ENCODE measurements around the gene TMEM204. TPM values are rescaled to one million over a fixed set of nuclear protein-coding genes. Genes with fewer than 3 reads are reported as not detected.

Gene TMEM204
- total RNA-seq, 4 donors from 2014 or later = 14.7 to 27.7 (median 22.1) TPM

DNA sequence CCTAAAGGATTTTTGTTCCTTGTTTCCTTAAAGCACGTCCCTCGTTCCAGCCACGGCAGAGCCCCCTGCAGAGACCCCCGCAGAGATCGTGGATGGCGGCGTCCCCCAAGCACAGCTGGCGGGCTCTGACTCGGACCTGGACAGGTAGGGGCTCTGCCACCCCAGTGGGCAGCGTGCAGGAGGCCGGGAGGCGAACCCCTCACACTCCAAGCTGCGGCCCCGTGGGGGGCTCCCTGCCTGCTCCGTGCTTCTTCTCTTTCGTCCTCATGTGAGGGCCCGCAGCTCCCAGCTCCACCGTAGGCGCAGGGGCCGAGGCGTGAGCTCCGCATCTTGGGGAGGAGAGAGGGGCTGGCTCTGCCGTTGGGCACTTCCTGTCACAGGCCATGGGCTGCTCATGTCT, 31.8 kb upstream of the TMEM204 start:
- no peak for TF ChIP-seq POLR2A (IDR thresholded peaks at IDR 0.05)
- TF ChIP-seq, protein P1, sequence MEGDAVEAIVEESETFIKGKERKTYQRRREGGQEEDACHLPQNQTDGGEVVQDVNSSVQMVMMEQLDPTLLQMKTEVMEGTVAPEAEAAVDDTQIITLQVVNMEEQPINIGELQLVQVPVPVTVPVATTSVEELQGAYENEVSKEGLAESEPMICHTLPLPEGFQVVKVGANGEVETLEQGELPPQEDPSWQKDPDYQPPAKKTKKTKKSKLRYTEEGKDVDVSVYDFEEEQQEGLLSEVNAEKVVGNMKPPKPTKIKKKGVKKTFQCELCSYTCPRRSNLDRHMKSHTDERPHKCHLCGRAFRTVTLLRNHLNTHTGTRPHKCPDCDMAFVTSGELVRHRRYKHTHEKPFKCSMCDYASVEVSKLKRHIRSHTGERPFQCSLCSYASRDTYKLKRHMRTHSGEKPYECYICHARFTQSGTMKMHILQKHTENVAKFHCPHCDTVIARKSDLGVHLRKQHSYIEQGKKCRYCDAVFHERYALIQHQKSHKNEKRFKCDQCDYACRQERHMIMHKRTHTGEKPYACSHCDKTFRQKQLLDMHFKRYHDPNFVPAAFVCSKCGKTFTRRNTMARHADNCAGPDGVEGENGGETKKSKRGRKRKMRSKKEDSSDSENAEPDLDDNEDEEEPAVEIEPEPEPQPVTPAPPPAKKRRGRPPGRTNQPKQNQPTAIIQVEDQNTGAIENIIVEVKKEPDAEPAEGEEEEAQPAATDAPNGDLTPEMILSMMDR (IDR thresholded peaks at IDR 0.05 in 4 of 5, conservative IDR thresholded peaks at IDR 0.05 in 1 of 5) = no peak
- H3K27ac ChIP-seq = no peak overlapping the region
- no peak overlapping the region for H3K4me3 ChIP-seq
- no peaks in the 10 kb centered on the region for H3K4me1 ChIP-seq
- no peaks in the 10 kb centered on the region for H3K27me3 ChIP-seq
- in situ Hi-C loops (cut with MboI; ENCODE audit: low sequenced_read_pairs in 4 of 4) = no loop called here
- intact Hi-C loops (cut with DNase I; ENCODE audit: low total_unique reads) = no loop called here
- DNase-seq (no peak), ATAC-seq (no peak)
- H3K36me3 ChIP-seq = peaks cover 0 to 81% of the 10 kb centered on the region in 2 donors
- H3K9me3 ChIP-seq = no peaks in the 10 kb centered on the region

DNA sequence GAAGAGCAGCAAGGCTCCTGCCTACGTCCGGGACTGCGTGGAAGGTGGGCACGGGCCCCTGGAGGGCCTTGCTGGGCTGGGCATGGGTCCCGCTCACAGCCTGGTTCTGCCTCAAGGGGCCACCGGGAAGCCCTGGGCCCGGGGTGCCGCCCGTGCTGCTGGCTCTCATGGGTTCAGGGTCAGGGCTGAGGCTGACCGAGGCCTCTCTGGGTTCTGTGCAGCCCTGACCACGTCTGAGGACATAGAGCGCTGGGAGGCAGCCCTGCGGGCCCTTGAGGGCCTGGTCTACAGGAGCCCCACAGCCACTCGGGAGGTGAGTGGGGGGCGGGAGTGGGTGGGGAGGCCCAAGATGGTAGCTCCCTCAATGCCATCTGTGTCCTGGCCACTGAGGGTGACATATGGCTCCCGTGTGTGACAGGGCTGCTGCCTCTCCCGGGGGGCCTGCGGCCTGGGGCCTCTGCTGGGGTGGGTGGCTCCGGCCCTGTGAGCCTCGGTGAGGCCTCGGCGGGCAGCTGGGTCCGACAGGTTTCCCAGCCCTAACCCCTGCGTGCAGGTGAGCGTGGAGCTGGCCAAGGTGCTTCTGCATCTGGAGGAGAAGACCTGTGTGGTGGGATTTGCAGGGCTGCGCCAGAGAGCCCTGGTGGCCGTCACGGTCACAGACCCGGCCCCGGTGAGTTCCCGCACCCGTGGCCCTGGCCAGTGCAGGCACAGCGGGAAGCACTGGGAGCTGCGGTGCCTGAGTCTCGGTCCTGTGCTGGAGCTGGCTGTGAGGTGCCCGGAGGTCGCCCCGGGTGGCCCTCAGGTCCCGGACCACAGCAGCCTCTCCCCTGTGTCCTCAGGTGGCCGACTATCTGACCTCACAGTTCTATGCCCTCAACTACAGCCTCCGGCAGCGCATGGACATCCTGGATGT, 31.1 kb upstream of the TMEM204 start:
- intact Hi-C loops (cut with DNase I; ENCODE audit: low total_unique reads) = no loop called here
- H3K36me3 ChIP-seq = peaks cover 0 to 81% of the 10 kb centered on the region in 2 donors
- no peaks in the 10 kb centered on the region for H3K9me3 ChIP-seq
- H3K27ac ChIP-seq = no peak overlapping the region
- DNase-seq = no peak
- ATAC-seq = no peak
- TF ChIP-seq, protein P1 (IDR thresholded peaks at IDR 0.05 in 4 of 5, conservative IDR thresholded peaks at IDR 0.05 in 1 of 5) = no peak
- TF ChIP-seq POLR2A (IDR thresholded peaks at IDR 0.05) = no peak
- in situ Hi-C loops (cut with MboI; ENCODE audit: low sequenced_read_pairs in 4 of 4) = no loop called here
- no peaks in the 10 kb centered on the region for H3K4me1 ChIP-seq
- no peak overlapping the region for H3K4me3 ChIP-seq
- H3K27me3 ChIP-seq = no peaks in the 10 kb centered on the region

DNA sequence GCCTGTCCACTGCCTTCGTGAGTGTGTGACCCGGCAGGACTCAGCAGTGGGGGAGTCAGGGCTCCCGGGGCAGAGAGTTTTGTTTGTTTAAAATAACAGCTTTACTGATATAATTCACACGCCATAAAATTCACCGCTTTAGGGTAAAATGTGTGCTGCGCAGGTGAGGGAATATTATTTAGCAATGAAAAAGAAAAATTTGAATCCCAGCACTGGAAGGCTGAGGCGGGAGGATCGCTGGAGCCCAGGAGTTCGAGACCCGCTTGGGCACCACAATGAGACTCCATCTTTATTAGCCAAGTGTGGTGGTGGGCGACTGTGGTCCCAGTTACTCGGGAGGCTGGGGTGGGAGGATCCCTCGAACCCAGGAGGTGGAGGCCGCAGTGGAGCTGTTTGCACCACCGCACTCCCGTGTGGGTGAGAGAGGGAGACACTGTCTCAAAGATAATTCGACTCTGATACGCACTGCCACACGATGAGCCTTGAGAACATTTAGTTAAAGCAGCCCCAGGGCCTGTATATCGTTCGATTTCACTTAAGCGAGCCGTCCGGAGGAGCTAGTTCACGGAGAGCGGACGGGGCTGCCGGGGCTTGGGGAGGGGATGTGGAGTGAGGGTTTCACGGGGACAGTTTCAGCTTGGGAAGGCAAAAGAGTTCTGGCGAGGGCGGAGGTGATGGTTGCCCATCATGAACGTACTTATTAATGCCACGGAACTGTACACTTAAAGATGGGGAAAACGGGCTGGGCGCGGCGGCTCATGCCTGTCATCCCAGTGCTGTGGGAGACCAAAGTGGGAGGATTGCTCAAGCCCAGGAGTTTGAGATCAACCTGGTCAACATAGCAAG, 30.1 kb upstream of the TMEM204 start:
- no peak for ATAC-seq
- TF ChIP-seq, protein P1 (IDR thresholded peaks at IDR 0.05 in 4 of 5, conservative IDR thresholded peaks at IDR 0.05 in 1 of 5) = no peak
- no peak for TF ChIP-seq POLR2A (IDR thresholded peaks at IDR 0.05)
- peaks cover 0 to 75% of the 10 kb centered on the region in 2 donors for H3K36me3 ChIP-seq

DNA sequence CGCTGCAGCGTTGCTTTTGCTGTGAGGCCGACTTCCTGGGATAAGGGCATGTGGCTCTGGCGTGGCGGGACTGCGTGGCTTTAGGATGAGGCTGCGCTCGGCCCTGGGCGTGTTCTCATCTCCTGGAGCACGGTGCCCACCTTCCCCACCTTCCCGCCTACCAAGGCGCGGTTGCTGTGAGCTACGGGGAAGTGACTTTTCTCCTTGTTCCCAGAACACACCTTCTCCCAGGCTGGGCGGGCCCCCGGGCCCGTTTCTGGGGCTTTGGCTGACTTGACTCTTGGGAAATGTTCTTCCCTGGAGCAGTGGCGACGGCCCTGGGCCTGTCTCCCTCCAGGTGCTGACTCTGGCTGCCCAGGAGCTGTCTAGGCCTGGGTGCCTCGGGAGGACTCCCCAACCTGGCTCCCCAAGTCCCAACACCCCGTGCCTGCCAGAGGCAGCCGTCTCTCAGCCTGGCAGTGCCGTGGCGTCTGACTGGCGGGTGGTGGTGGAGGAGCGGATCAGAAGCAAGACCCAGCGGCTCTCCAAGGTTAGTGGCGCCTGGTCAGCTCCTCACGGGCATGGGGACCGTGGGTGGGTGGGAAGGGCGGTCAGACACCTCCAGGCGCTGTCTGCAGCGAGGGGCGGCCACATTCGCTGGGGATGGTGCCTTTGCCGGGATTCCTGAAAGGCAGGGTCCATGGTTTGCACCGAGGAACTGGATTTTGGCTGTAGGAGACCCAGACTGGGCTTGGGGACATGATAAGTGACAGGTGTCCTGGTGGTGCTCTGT, 28.2 kb upstream of the TMEM204 start:
- TF ChIP-seq POLR2A (IDR thresholded peaks at IDR 0.05) = no peak
- TF ChIP-seq, protein P1 (IDR thresholded peaks at IDR 0.05 in 4 of 5, conservative IDR thresholded peaks at IDR 0.05 in 1 of 5) = no peak
- ATAC-seq = no peak
- Histone ChIP-seq H3K27ac (no peak overlapping the region), H3K9me3 (no peaks in the 10 kb centered on the region), H3K4me1 (peaks cover 12 to 13% of the 10 kb centered on the region in 2 donors), H3K4me3 (no peak overlapping the region), H3K27me3 (no peaks in the 10 kb centered on the region), H3K36me3 (peaks cover 0 to 56% of the 10 kb centered on the region in 2 donors)
- in situ Hi-C loops (cut with MboI; ENCODE audit: low sequenced_read_pairs in 4 of 4) = no loop called here
- DNase-seq = no peak
- intact Hi-C loops (cut with DNase I; ENCODE audit: low total_unique reads) = no loop called here

More for the DNA sequence above, 30.1 kb upstream of the TMEM204 start:
- no peak overlapping the region for H3K27ac ChIP-seq
- intact Hi-C loops (cut with DNase I; ENCODE audit: low total_unique reads) (no loop called here), in situ Hi-C loops (cut with MboI; ENCODE audit: low sequenced_read_pairs in 4 of 4) (no loop called here)
- H3K9me3 ChIP-seq = no peaks in the 10 kb centered on the region
- H3K27me3 ChIP-seq = no peaks in the 10 kb centered on the region
- no peaks in the 10 kb centered on the region for H3K4me1 ChIP-seq
- H3K4me3 ChIP-seq = no peak overlapping the region
- no peak for DNase-seq
